NT2/D1 (cell line): ENCODE data around the gene CD1B.

ENCODE experiments used
- YY1 ChIP-seq: IDR thresholded peaks from 2 replicates; pipeline ENCODE4 v1.6.1; 2011; ENCODE audit not compliant: insufficient read length, insufficient read depth
- ZNF274 ChIP-seq: IDR thresholded peaks from 2 replicates; pipeline ENCODE4 v1.6.1; 2011; ENCODE audit warnings: mild to moderate bottlenecking, low read depth, low read length

DNA sequence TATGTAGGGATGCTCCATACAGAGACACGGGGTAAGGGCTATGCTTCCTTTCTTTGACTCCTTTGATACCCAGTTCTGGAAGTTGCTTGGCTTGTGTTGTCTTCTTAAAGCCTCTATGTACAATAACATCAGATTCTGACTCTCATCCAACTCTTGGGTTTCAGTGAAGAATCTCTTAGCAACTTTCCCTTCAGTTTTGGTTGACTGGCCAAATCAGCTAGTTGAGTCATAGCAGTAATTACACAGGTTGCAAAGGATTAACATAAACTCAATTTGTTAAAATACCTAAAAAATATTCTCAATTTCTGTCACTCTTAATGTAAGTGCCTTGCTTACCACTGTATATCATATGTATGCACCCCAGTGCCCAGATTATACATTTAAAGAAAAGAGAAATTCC, 31.6 kb upstream of the CD1B start:
- TF ChIP-seq YY1, result no peak
- TF ChIP-seq ZNF274, result no peak
